Spinal cord (tissue), 10 donors: Measurements from ENCODE around the gene SHF. TPM values are rescaled to one million over a fixed set of nuclear protein-coding genes. Genes with fewer than 3 reads are reported as not detected.
A peak's percentile ranks its signal among the peaks of the same experiment; 100 is the strongest.

Experiments
- DNase-seq, 6 donors: peaks; one replicate each; pipeline versions ENCODE4 v3.0.0 to v3.0.0-alpha.2; 2013 to 2015; ENCODE audit warnings: low spot score in 6 of 6, low read depth in 4 of 6
- H3K27ac ChIP-seq: one replicate; pipeline ENCODE4 v1.5.1; 2013; ENCODE audit warnings: low read depth, low read length, control low read depth
- H3K27me3 ChIP-seq: one replicate; pipeline ENCODE4 v1.6.1; 2013; ENCODE audit warnings: low read length; ENCODE audit not compliant: control insufficient read depth, insufficient read depth
- H3K36me3 ChIP-seq: one replicate; pipeline ENCODE4 v1.6.1; 2013; ENCODE audit warnings: low read length; ENCODE audit not compliant: control insufficient read depth, insufficient read depth
- H3K4me1 ChIP-seq: one replicate; pipeline ENCODE4 v1.6.1; 2013; ENCODE audit warnings: low read length; ENCODE audit not compliant: control insufficient read depth, insufficient read depth
- H3K4me3 ChIP-seq: one replicate; pipeline ENCODE4 v1.5.1; 2013; ENCODE audit warnings: low read depth, low read length, control low read depth
- H3K9me3 ChIP-seq: one replicate; pipeline ENCODE4 v1.6.1; 2013; ENCODE audit warnings: low read length; ENCODE audit not compliant: control insufficient read depth, insufficient read depth
- WGBS: methylation state at CpG from one replicate; pipeline ENCODE4 v1.1.5; 2013; ENCODE audit warnings: missing lambda C conversion rate; ENCODE audit not compliant: insufficient coverage; 5-methylcytosine and 5-hydroxymethylcytosine counted together
- polyA plus RNA-seq, 2 donors: library from polyadenylated mRNA; unstranded; fragments of 120-200 nt; gene quantifications; one replicate each; pipeline ENCODE4 v1.2.1, GENCODE V29; 2013; ENCODE audit not compliant: insufficient read length in 2 of 2
- total RNA-seq, 2 donors: library from RNA; depleted of rRNA in 1 of 2; stranded (reverse); fragments of 120-200 nt in 1 of 2; fragments of >200 nt in 1 of 2; gene quantifications; one replicate each; pipeline versions ENCODE4 v1.2.3 to v1.2.4, GENCODE V29; 2013 to 2014
- donor health status: healthy.

Gene SHF
- total and polyA plus RNA-seq, 4 donors: 15.2 to 73.3 (median 44.6) TPM

- H3K9me3 ChIP-seq: no peaks in the 10 kb centered on the region
- no peak overlapping the region for H3K27ac ChIP-seq
- peaks cover 53% of the 10 kb centered on the region for H3K4me1 ChIP-seq
- WGBS: 51% methylated on average over 9 of the region's 9 CpGs
- DNase-seq: peak in 2 of 6 donors; percentile 47 to 55
- peaks cover 20% of the 10 kb centered on the region for H3K36me3 ChIP-seq
- no peaks in the 10 kb centered on the region for H3K27me3 ChIP-seq
- no peak overlapping the region for H3K4me3 ChIP-seq
Observed at GRCh38 chr15:45184562-45185041, 3.2 kb downstream of the SHF start.

GRCh38 chr15:45183511-45183910 lies 4.3 kb downstream of the SHF start:
- peaks cover 50% of the 10 kb centered on the region for H3K4me1 ChIP-seq
- H3K4me3 ChIP-seq: no peak overlapping the region
- H3K27me3 ChIP-seq: no peaks in the 10 kb centered on the region
- WGBS: 80% methylated on average over 1 of the region's 2 CpGs
- H3K27ac ChIP-seq: no peak overlapping the region
- H3K9me3 ChIP-seq: no peaks in the 10 kb centered on the region
- H3K36me3 ChIP-seq: peaks cover 24% of the 10 kb centered on the region
- DNase-seq: no peak

DNA sequence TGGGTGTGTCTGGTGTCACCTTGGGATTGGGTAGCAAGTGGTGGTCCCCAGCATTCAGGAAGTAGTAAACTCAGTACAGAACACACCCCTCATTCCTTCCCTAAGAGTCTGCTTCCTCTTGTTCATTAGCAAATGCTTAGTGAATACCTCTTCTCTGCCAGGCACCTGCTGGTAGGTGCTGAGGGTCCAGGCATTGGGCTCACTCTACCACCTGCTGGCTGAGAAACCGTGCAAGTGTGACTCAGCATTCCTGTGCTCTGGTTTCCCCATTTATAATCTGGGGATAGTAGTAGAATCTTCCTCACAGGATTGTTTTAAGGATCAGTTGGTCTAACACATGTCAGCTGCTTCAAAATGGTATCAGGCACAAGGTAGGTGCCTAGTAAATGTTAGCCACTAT lies 4.8 kb downstream of the SHF start:
- Histone ChIP-seq H3K4me1 (peaks cover 45% of the 10 kb centered on the region), H3K27me3 (no peaks in the 10 kb centered on the region), H3K36me3 (peaks cover 27% of the 10 kb centered on the region), H3K4me3 (no peak overlapping the region), H3K9me3 (no peaks in the 10 kb centered on the region), H3K27ac (no peak overlapping the region)
- WGBS: 0% methylated on average over 1 of the region's 1 CpG
- no peak for DNase-seq

GRCh38 chr15:45181491-45182285 lies 6.1 kb downstream of the SHF start:
- Histone ChIP-seq H3K4me1 (peaks cover 39% of the 10 kb centered on the region), H3K36me3 (peaks cover 35% of the 10 kb centered on the region), H3K4me3 (no peak overlapping the region), H3K9me3 (no peaks in the 10 kb centered on the region), H3K27ac (no peak overlapping the region), H3K27me3 (no peaks in the 10 kb centered on the region)
- WGBS: 100% methylated on average over 2 of the region's 9 CpGs
- peak in 1 of 6 donors; percentile 66 for DNase-seq

DNA sequence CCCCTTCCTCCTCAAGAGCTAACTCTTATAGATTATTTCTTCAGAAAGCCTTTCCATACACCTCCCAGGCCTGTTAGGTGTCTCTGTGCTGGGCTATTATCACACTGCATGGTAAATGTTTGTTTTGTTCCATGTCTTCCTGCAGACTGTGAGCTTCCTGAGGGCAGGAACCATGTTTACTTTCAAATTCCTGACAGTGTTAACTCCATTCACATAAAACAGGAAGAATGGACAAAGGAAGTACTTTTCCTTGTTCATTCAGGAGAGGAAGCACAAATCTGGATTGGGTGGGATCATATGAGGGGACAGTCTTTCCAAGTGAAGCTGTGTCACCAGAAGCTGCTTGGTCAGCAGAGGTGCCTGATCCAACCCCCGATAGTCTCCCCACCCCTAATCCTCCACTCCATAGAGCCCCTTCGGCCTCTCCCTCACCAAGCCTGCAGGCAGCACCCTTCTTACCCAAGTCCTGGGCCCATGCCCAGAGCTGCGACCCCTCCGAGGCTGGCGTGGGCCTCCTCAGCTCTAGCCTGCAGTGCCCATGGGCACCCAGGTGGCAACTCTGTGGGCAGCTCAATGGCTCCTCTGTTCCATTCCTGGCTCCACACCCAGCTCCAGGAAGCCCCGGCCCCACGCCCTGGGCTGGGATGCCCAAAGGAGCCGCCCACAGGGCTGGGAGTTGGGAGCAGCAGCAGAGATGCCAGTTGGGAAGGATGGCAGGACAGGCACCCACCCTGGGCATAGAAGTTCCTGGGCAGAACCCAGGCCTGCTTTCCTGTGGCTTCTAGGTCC lies 6.9 kb downstream of the SHF start:
- H3K36me3 ChIP-seq: peaks cover 35% of the 10 kb centered on the region
- no peak overlapping the region for H3K4me3 ChIP-seq
- 87% methylated on average over 6 of the region's 8 CpGs for WGBS
- no peak overlapping the region for H3K27ac ChIP-seq
- DNase-seq: no peak
- H3K4me1 ChIP-seq: peaks cover 30% of the 10 kb centered on the region
- H3K9me3 ChIP-seq: no peaks in the 10 kb centered on the region
- H3K27me3 ChIP-seq: no peaks in the 10 kb centered on the region

DNA sequence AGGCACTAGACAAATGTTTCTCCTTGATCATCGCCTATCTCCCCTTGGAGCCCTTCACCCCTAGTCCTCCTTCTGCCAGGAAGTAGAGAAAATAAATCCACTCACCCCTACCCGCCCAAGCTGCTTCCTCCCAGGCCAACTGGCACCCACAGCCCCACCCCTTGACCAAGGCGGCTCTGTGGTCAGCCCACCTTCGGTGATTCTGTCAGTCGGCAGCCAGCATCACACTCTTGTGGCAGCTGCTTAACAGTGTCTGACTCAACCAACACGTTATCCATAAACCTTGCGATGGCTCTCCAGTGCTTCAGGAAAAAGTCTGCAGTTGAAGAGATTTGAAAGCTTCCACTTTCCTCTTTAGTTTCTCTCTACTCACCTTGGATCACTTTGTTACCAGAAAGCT lies 7.6 kb downstream of the SHF start:
- WGBS: 68% methylated on average over 6 of the region's 7 CpGs
- no peaks in the 10 kb centered on the region for H3K27me3 ChIP-seq
- H3K36me3 ChIP-seq: peaks cover 39% of the 10 kb centered on the region
- DNase-seq: no peak
- no peaks in the 10 kb centered on the region for H3K9me3 ChIP-seq
- no peak overlapping the region for H3K4me3 ChIP-seq
- H3K27ac ChIP-seq: no peak overlapping the region
- peaks cover 25% of the 10 kb centered on the region for H3K4me1 ChIP-seq

DNA sequence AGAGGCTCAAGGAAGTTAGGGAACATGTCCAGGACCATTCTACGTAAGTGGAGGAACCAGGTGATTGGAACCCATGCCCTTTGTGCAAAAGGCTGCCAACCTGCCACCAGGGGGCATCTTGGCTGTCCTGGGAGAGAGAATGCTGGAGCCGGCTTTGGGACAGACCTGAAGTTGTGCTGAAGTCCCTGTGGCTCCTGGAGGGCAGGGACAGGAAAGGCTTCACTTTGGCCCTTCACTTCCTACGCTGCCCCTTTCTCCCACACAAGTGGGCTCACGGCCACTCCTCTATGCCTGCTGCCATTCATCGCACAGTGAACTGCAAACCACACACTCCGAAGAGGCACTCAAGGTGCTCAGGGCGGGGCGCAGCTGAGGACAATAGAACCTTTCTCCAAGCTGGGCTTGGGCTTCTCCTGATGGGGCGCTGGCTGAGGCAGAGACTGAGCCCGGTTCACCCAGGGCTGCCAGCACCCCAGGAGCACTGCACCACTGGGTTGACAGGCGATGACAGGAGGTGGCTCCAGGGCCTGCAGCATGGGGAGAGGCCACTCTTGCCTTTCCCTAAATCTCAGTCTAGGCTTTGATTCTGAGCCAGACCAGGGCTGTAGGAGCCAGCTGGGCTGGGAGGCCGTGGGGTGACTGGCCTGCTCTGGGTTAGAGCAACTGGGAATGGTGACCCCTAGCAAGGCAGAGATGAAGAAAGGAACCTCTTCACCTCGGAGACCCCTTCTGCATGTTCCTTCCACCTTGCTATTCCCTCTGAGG lies 8.4 kb downstream of the SHF start:
- Histone ChIP-seq H3K9me3 (no peaks in the 10 kb centered on the region), H3K4me1 (peaks cover 22% of the 10 kb centered on the region), H3K36me3 (peaks cover 42% of the 10 kb centered on the region), H3K27ac (no peak overlapping the region), H3K27me3 (no peaks in the 10 kb centered on the region), H3K4me3 (no peak overlapping the region)
- no peak for DNase-seq
- WGBS: 89% methylated on average over 13 of the region's 13 CpGs

DNA sequence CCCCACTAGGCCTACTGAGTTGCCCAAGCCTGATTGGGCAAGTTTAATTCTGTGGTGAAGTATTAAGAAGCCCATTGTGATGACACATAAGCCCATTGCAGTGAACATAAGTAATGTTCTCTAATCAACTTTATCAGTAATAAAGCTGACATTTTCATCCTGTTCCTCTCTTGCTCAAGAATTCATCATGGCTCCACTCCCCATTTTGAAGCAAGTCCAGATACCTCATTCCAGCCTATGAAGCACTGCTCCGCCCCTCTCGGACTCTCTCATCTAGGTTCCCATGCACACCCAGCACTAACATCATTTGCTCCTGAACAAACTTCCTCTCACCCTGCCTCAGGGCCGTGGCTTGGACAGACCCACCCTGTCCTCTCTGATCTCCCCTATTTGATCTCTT lies 10.5 kb downstream of the SHF start:
- H3K36me3 ChIP-seq: peaks cover 50% of the 10 kb centered on the region

GRCh38 chr15:45174577-45174976 lies 13.2 kb downstream of the SHF start:
- no peaks in the 10 kb centered on the region for H3K9me3 ChIP-seq
- WGBS: 100% methylated on average over 1 of the region's 2 CpGs
- no peak overlapping the region for H3K27ac ChIP-seq
- DNase-seq: no peak
- H3K4me1 ChIP-seq: peaks cover 29% of the 10 kb centered on the region
- H3K36me3 ChIP-seq: peaks cover 55% of the 10 kb centered on the region
- H3K27me3 ChIP-seq: no peaks in the 10 kb centered on the region
- H3K4me3 ChIP-seq: no peak overlapping the region

More for the DNA sequence above, 10.5 kb downstream of the SHF start:
- no peak overlapping the region for H3K27ac ChIP-seq
- H3K4me1 ChIP-seq: peaks cover 29% of the 10 kb centered on the region
- no peak for DNase-seq
- H3K27me3 ChIP-seq: no peaks in the 10 kb centered on the region
- H3K9me3 ChIP-seq: no peaks in the 10 kb centered on the region
- 93% methylated on average over 3 of the region's 3 CpGs for WGBS
- no peak overlapping the region for H3K4me3 ChIP-seq
